Measurements from ENCODE around the gene NAB1. TPM values are rescaled to one million over a fixed set of nuclear protein-coding genes. Genes with fewer than 3 reads are reported as not detected.

The NAB1 gene, protein sequence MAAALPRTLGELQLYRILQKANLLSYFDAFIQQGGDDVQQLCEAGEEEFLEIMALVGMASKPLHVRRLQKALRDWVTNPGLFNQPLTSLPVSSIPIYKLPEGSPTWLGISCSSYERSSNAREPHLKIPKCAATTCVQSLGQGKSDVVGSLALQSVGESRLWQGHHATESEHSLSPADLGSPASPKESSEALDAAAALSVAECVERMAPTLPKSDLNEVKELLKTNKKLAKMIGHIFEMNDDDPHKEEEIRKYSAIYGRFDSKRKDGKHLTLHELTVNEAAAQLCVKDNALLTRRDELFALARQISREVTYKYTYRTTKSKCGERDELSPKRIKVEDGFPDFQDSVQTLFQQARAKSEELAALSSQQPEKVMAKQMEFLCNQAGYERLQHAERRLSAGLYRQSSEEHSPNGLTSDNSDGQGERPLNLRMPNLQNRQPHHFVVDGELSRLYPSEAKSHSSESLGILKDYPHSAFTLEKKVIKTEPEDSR
- total RNA-seq = 81.7 and 86.5 TPM in 2 replicates

DNA sequence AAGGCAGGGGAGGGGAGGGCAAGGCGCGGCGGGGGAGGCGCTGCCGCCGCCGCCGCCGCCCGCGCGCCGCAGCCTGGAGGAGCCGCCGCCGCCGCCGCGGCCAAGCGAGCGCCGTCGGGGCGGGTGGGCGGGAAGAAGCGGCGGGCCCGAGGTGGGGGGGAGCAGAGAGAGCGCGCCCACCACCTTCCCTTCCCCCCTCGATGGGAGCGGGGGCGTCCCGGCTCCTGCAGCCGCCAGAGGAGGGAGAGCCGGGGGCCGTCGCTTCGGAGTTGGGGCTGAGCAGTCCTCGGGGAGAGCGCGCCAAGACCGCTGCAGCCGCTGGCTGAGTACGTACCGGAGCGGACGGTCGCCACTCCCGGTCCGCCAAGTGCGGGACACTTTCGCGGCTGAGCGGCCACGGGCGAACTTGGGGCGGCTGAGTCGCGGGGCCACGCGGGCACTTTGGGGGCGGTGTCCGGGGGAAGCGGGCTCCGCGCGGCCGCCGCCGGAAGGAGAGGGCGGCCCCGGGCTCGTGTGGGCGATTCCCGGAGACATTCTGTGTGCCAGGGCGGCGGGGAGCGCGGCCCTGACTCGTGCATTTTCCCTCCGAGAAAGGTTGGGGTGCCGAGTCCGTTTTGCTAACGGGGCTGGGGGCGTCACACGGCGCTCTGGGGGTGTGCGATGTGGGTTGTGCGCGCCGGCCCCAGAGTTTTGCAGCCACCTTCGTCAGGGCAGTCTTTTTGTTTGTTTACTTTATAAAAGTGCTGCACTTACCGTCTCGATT is at the start of gene NAB1:
TSS of gene NAB1 (plus strand) at position 49 of the 763 bp plus-strand sequence. CDS start 10,094 bp downstream, outside the sequence.

Other genes starting within 250 kb of the NAB1 start
- 31.0 and 55.0 TPM in 2 replicates for gene MFSD6, start 240.7 kb upstream of the NAB1 start, total RNA-seq
- 2.4 and 2.5 TPM in 2 replicates for gene NEMP2, start 114.4 kb upstream of the NAB1 start, total RNA-seq
- gene GLS, start 231.7 kb downstream of the NAB1 start, total RNA-seq = 137 and 188 TPM in 2 replicates

Measured in nasal cavity respiratory epithelium epithelial cell of viscerocranial mucosa (primary cell).